HG03432 (cell line): ENCODE measurements around the gene RIPOR2.
A peak's percentile ranks its signal among the peaks of the same experiment; 100 is the strongest.
"Not testable (repeated sequence)": the region's sequence is repeated elsewhere in the genome, so short reads cannot be mapped to it uniquely, and the experiment has no call there.

Experiments used
- ATAC-seq: cut with Tn5 transposase; IDR thresholded peaks from one replicate; pipeline ENCODE4 v1.9.1; 2021; ENCODE audit warnings: mild to moderate bottlenecking, moderate library complexity; ENCODE audit not compliant: unreplicated experiment

The RIPOR2 gene

GRCh38 chr6:24881376-24881775, 54.4 kb downstream of the RIPOR2 start:
- no peak for ATAC-seq

GRCh38 chr6:24880451-24880850, 55.3 kb downstream of the RIPOR2 start:
- no peak for ATAC-seq

GRCh38 chr6:24879351-24879750, 56.4 kb downstream of the RIPOR2 start:
- no peak for ATAC-seq

- not testable (repeated sequence) for ATAC-seq
These were observed 58.0 kb downstream of the RIPOR2 start for GRCh38 chr6:24877747-24878146.

- no peak for ATAC-seq
These were observed 59.0 kb downstream of the RIPOR2 start for GRCh38 chr6:24876499-24877465.

- ATAC-seq = no peak
These were observed 60.2 kb downstream of the RIPOR2 start for GRCh38 chr6:24875534-24875901.

- ATAC-seq = no peak
These were observed 60.8 kb downstream of the RIPOR2 start for GRCh38 chr6:24874776-24875533.

GRCh38 chr6:24874128-24874527, 61.6 kb downstream of the RIPOR2 start:
- ATAC-seq = no peak

- ATAC-seq = no peak
These were observed 63.0 kb downstream of the RIPOR2 start for GRCh38 chr6:24872779-24873178.

- ATAC-seq = no peak
These were observed 67.0 kb downstream of the RIPOR2 start for GRCh38 chr6:24868765-24869164.

GRCh38 chr6:24867104-24867703, 68.6 kb downstream of the RIPOR2 start:
- ATAC-seq = no peak

GRCh38 chr6:24865161-24865560, 70.6 kb downstream of the RIPOR2 start:
- no peak for ATAC-seq

GRCh38 chr6:24864343-24864742, 71.4 kb downstream of the RIPOR2 start:
- no peak for ATAC-seq

GRCh38 chr6:24861934-24862333, 73.8 kb downstream of the RIPOR2 start:
- ATAC-seq = peak; percentile 81

GRCh38 chr6:24859608-24860200, 76.1 kb downstream of the RIPOR2 start:
- no peak for ATAC-seq

GRCh38 chr6:24859132-24859531, 76.6 kb downstream of the RIPOR2 start:
- no peak for ATAC-seq

- ATAC-seq = peak; percentile 69
These were observed 77.5 kb downstream of the RIPOR2 start for GRCh38 chr6:24858177-24858653.

- ATAC-seq = no peak
These were observed 78.7 kb downstream of the RIPOR2 start for GRCh38 chr6:24856901-24857670.

- no peak for ATAC-seq
These were observed 79.5 kb downstream of the RIPOR2 start for GRCh38 chr6:24856246-24856599.
